ENCODE measurements around the gene PCGF3.
A peak's percentile ranks its signal among the peaks of the same experiment; 100 is the strongest.

PCGF3 gene

GRCh38 chr4:763191-763810, 57.7 kb downstream of the PCGF3 start:
- Histone ChIP-seq H3K4me2 (ENCODE audit: low read depth, low read length, poor library complexity, severe bottlenecking) (no peak overlapping the region), H2AFZ (ENCODE audit: low read depth, low read length, severe bottlenecking) (no peak overlapping the region), H3F3A (ENCODE audit: insufficient read depth) (peaks cover 29% of the 10 kb centered on the region), H3K27me3 (ENCODE audit: low read length) (no peaks in the 10 kb centered on the region), H4K20me1 (ENCODE audit: low read depth, low read length) (no peaks in the 10 kb centered on the region), H3K9me2 (replicated peaks; ENCODE audit: insufficient read depth, low read length) (no peaks in the 10 kb centered on the region), H3K4me3 (ENCODE audit: insufficient read depth, low read length, poor library complexity, severe bottlenecking) (no peak overlapping the region), H3K36me3 (ENCODE audit: low read length) (no peaks in the 10 kb centered on the region; the same call in 1 of the 2 replicates), H3K27ac (ENCODE audit: low read depth, low read length) (peak overlapping the region; percentile 52; the same call in 1 of the 2 replicates), H3K9ac (ENCODE audit: low read length) (no peak overlapping the region), H3K9me3 (ENCODE audit: insufficient read depth, low read length) (no peaks in the 10 kb centered on the region), H3K79me2 (ENCODE audit: insufficient read depth, low read length) (no peaks in the 10 kb centered on the region; the same call in 1 of the 2 replicates)
- no peak for TF ChIP-seq CTCF (IDR thresholded peaks at IDR 0.05; ENCODE audit: insufficient read depth, low read length, poor library complexity, severe bottlenecking)

GRCh38 chr4:763922-764321, 58.3 kb downstream of the PCGF3 start:
- Histone ChIP-seq H3K79me2 (ENCODE audit: insufficient read depth, low read length) (peaks cover 4% of the 10 kb centered on the region; the same call in 1 of the 2 replicates), H3K9me2 (replicated peaks; ENCODE audit: insufficient read depth, low read length) (no peaks in the 10 kb centered on the region), H4K20me1 (ENCODE audit: low read depth, low read length) (no peaks in the 10 kb centered on the region; the same call in 1 of the 2 replicates), H3K36me3 (ENCODE audit: low read length) (no peaks in the 10 kb centered on the region; the same call in 1 of the 2 replicates), H3K9ac (ENCODE audit: low read length) (no peak overlapping the region), H3K27ac (ENCODE audit: low read depth, low read length) (peak overlapping the region; percentile 52), H2AFZ (ENCODE audit: low read depth, low read length, severe bottlenecking) (no peak overlapping the region), H3K4me2 (ENCODE audit: low read depth, low read length, poor library complexity, severe bottlenecking) (no peak overlapping the region), H3K4me3 (ENCODE audit: insufficient read depth, low read length, poor library complexity, severe bottlenecking) (no peak overlapping the region), H3K27me3 (ENCODE audit: low read length) (no peaks in the 10 kb centered on the region), H3K9me3 (ENCODE audit: insufficient read depth, low read length) (no peaks in the 10 kb centered on the region), H3F3A (ENCODE audit: insufficient read depth) (peaks cover 35% of the 10 kb centered on the region)
- TF ChIP-seq EZH2phosphoT487 (conservative IDR thresholded peaks at IDR 0.05; ENCODE audit: low read length): no peak
- TF ChIP-seq CTCF (IDR thresholded peaks at IDR 0.05; ENCODE audit: insufficient read depth, low read length, poor library complexity, severe bottlenecking): no peak

- Histone ChIP-seq H3K4me3 (ENCODE audit: insufficient read depth, low read length, poor library complexity, severe bottlenecking) (no peak overlapping the region), H3K36me3 (ENCODE audit: low read length) (peaks cover 2% of the 10 kb centered on the region; the same call in 1 of the 2 replicates), H3K9me3 (ENCODE audit: insufficient read depth, low read length) (no peaks in the 10 kb centered on the region), H3K27ac (ENCODE audit: low read depth, low read length) (peak overlapping the region; percentile 52), H2AFZ (ENCODE audit: low read depth, low read length, severe bottlenecking) (no peak overlapping the region), H3K79me2 (ENCODE audit: insufficient read depth, low read length) (peaks cover 10% of the 10 kb centered on the region), H4K20me1 (ENCODE audit: low read depth, low read length) (no peaks in the 10 kb centered on the region; the same call in 1 of the 2 replicates), H3K9ac (ENCODE audit: low read length) (no peak overlapping the region), H3K27me3 (ENCODE audit: low read length) (no peaks in the 10 kb centered on the region), H3K9me2 (replicated peaks; ENCODE audit: insufficient read depth, low read length) (no peaks in the 10 kb centered on the region), H3F3A (ENCODE audit: insufficient read depth) (peaks cover 38% of the 10 kb centered on the region), H3K4me2 (ENCODE audit: low read depth, low read length, poor library complexity, severe bottlenecking) (no peak overlapping the region)
- TF ChIP-seq EZH2phosphoT487 (conservative IDR thresholded peaks at IDR 0.05; ENCODE audit: low read length) (no peak), CTCF (IDR thresholded peaks at IDR 0.05; ENCODE audit: insufficient read depth, low read length, poor library complexity, severe bottlenecking) (no peak)
Observed at GRCh38 chr4:764405-765169, 59.0 kb downstream of the PCGF3 start.
